HL-60 (cell line): Measurements from ENCODE around the gene FNDC1.

Experiments used
- DNase-seq, 2 experiments: peaks; one replicate each; pipeline ENCODE4 v3.0.0-alpha.2; 2010 to 2020; ENCODE audit warnings: low read depth in 1 of 2, low spot score in 1 of 2
- H3K27ac ChIP-seq: fragments of 250-450 bp; sonication (Bioruptor Pico); replicated peaks from 2 replicates; pipeline ENCODE4 v1.5.1; 2020; ENCODE audit warnings: mild to moderate bottlenecking, moderate library complexity
- H3K27me3 ChIP-seq: fragments of 250-450 bp; sonication (Bioruptor Pico); 2 replicates; pipeline ENCODE4 v1.5.1; 2021; ENCODE audit warnings: mild to moderate bottlenecking, moderate library complexity; ENCODE audit not compliant: insufficient read depth, poor library complexity, severe bottlenecking
- H3K4me3 ChIP-seq: replicated peaks from 2 replicates; pipeline ENCODE4 v1.5.1; 2011; ENCODE audit warnings: mild to moderate bottlenecking, control low read depth, low read length; ENCODE audit not compliant: insufficient read depth
- GABPA ChIP-seq: IDR thresholded peaks from 2 replicates; pipeline ENCODE4 v1.6.1; 2012; ENCODE audit warnings: low read depth
- POLR2AphosphoS5 ChIP-seq: IDR thresholded peaks from 2 replicates; pipeline ENCODE4 v1.6.1; 2012; ENCODE audit warnings: low read depth
- SPI1 ChIP-seq: IDR thresholded peaks from 2 replicates; pipeline ENCODE4 v1.6.1; 2012; ENCODE audit warnings: low read depth, mild to moderate bottlenecking, borderline replicate concordance
- TF ChIP-seq, protein P1 (sequence below): IDR thresholded peaks from 2 replicates; pipeline ENCODE4 v1.6.1; 2012; ENCODE audit warnings: low read depth; ENCODE audit not compliant: insufficient replicate concordance
- TF ChIP-seq, protein P2 (sequence below): IDR thresholded peaks from one replicate; pipeline ENCODE4 v1.5.1; 2011; ENCODE audit warnings: low read length, control low read depth, inconsistent platforms; ENCODE audit not compliant: insufficient read depth

FNDC1 gene

DNA sequence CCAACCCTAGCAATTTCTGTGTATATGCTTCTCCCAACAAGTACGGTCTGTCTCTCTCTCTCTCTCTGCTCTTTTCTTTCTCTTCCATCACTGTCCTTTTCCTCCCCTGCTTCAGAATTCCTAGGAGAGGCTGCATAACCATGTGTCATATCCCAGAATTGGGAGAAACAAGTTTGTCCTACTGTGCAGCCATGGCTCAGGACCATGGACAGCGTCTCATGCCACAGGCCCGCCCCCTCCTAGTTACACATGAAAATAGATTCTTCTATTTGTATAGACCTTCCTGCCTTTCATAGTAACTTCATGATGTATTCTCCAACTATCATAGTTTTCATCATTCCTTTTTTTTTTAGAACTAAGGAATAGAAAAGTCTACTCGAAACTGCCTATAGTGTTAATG, 98.0 kb downstream of the FNDC1 start:
- no peak overlapping the region for H3K4me3 ChIP-seq
- H3K27ac ChIP-seq: no peak overlapping the region
- H3K27me3 ChIP-seq: no peaks in the 10 kb centered on the region
- TF ChIP-seq, protein P1, sequence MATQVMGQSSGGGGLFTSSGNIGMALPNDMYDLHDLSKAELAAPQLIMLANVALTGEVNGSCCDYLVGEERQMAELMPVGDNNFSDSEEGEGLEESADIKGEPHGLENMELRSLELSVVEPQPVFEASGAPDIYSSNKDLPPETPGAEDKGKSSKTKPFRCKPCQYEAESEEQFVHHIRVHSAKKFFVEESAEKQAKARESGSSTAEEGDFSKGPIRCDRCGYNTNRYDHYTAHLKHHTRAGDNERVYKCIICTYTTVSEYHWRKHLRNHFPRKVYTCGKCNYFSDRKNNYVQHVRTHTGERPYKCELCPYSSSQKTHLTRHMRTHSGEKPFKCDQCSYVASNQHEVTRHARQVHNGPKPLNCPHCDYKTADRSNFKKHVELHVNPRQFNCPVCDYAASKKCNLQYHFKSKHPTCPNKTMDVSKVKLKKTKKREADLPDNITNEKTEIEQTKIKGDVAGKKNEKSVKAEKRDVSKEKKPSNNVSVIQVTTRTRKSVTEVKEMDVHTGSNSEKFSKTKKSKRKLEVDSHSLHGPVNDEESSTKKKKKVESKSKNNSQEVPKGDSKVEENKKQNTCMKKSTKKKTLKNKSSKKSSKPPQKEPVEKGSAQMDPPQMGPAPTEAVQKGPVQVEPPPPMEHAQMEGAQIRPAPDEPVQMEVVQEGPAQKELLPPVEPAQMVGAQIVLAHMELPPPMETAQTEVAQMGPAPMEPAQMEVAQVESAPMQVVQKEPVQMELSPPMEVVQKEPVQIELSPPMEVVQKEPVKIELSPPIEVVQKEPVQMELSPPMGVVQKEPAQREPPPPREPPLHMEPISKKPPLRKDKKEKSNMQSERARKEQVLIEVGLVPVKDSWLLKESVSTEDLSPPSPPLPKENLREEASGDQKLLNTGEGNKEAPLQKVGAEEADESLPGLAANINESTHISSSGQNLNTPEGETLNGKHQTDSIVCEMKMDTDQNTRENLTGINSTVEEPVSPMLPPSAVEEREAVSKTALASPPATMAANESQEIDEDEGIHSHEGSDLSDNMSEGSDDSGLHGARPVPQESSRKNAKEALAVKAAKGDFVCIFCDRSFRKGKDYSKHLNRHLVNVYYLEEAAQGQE: peak; percentile 98
- no peak for TF ChIP-seq GABPA
- no peak for DNase-seq

DNA sequence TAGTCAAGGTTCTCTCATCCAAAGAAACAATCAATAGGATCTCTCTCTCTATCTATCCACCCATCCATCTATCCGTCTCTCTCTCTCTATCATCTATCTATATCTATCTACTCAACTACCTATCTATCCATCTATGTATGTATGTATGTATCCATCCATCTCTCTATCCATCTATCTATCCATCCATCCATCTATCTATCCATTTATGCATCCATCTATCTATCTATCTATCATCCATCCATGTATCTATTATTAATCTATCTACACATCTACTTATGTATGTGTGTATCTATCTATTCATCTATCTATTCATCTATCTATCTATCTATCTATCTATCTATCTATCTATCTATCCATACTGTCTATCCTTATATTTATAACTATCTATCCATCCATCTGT, 99.3 kb downstream of the FNDC1 start:
- no peak overlapping the region for H3K27ac ChIP-seq
- DNase-seq: no peak
- H3K27me3 ChIP-seq: no peaks in the 10 kb centered on the region
- H3K4me3 ChIP-seq: no peak overlapping the region
- TF ChIP-seq SPI1 (no peak), POLR2AphosphoS5 (no peak), GABPA (no peak)
- TF ChIP-seq, protein P2, sequence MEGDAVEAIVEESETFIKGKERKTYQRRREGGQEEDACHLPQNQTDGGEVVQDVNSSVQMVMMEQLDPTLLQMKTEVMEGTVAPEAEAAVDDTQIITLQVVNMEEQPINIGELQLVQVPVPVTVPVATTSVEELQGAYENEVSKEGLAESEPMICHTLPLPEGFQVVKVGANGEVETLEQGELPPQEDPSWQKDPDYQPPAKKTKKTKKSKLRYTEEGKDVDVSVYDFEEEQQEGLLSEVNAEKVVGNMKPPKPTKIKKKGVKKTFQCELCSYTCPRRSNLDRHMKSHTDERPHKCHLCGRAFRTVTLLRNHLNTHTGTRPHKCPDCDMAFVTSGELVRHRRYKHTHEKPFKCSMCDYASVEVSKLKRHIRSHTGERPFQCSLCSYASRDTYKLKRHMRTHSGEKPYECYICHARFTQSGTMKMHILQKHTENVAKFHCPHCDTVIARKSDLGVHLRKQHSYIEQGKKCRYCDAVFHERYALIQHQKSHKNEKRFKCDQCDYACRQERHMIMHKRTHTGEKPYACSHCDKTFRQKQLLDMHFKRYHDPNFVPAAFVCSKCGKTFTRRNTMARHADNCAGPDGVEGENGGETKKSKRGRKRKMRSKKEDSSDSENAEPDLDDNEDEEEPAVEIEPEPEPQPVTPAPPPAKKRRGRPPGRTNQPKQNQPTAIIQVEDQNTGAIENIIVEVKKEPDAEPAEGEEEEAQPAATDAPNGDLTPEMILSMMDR: no peak
- TF ChIP-seq, protein P1: no peak

DNA sequence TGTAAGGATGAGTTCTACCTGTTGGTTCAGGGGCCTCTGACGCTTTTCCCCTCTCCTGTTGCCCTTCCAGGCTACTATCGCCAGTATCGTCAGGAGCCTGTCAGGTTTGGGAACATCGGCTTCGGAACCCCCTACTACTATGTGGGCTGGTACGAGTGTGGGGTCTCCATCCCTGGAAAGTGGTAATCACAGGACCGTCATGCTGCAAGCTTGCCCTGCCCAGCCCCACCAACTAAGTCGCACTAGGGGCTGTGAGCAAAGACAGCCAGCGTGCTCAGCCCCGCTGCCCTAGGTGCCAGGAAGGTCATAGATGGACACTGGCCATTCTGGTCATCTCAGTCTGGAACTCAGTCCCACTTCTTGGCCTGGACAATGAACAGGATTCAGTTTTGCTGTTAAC, 102.1 kb downstream of the FNDC1 start:
- DNase-seq: no peak
- Histone ChIP-seq H3K27me3 (no peaks in the 10 kb centered on the region), H3K27ac (no peak overlapping the region), H3K4me3 (no peak overlapping the region)
- TF ChIP-seq POLR2AphosphoS5 (no peak), SPI1 (no peak), GABPA (no peak)
- TF ChIP-seq, protein P2: no peak
- TF ChIP-seq, protein P1: no peak

DNA sequence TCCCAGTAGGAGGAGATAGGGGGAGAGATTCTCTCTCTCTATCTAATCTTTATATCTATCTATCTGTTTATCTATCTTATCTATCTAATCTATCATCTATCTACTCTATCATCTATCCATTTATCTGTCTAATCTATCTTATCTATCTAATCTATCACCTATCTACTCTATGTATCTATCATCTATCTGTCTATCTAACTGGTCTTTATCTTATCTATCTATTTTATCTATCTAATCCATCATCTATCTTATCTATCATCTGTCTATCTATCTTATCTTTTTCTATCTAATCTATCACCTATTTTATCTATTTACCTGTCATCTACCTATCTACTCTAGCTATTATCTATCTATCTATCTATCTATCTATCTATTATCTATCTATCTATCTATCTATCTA, 109.4 kb downstream of the FNDC1 start:
- no peak for DNase-seq
- Histone ChIP-seq H3K27ac (no peak overlapping the region), H3K27me3 (peaks cover 2% of the 10 kb centered on the region), H3K4me3 (no peak overlapping the region)
- TF ChIP-seq, protein P1: no peak
- no peak for TF ChIP-seq GABPA
- TF ChIP-seq POLR2AphosphoS5: no peak
- TF ChIP-seq SPI1: no peak
- TF ChIP-seq, protein P2: no peak
